BLaER1 (cell line): Measurements from ENCODE around the gene SCN4A.
A peak's percentile ranks its signal among the peaks of the same experiment; 100 is the strongest.
"Not testable (repeated sequence)": the region's sequence is repeated elsewhere in the genome, so short reads cannot be mapped to it uniquely, and the experiment has no call there.

Experiments used
- H3K27ac ChIP-seq: shearing (Covaris generic); formaldehyde crosslinking; 2 replicates; pipeline ENCODE4 v1.8.1; 2022
- H3K27me3 ChIP-seq: shearing (Covaris generic); formaldehyde crosslinking; 2 replicates; pipeline ENCODE4 v1.8.1; 2022
- H3K36me3 ChIP-seq: shearing (Covaris generic); formaldehyde crosslinking; 2 replicates; pipeline ENCODE4 v1.8.1; 2022
- H3K4me1 ChIP-seq: shearing (Covaris generic); formaldehyde crosslinking; 2 replicates; pipeline ENCODE4 v1.8.1; 2022
- H3K4me2 ChIP-seq: shearing (Covaris generic); formaldehyde crosslinking; 2 replicates; pipeline ENCODE4 v1.8.1; 2022
- H3K4me3 ChIP-seq: shearing (Covaris generic); formaldehyde crosslinking; 2 replicates; pipeline ENCODE4 v1.8.1; 2022
- H3K9ac ChIP-seq: shearing (Covaris generic); formaldehyde crosslinking; 2 replicates; pipeline ENCODE4 v1.8.1; 2022
- H3K9me3 ChIP-seq: shearing (Covaris generic); formaldehyde crosslinking; 2 replicates; pipeline ENCODE4 v1.8.1; 2022
- H4K20me1 ChIP-seq: shearing (Covaris generic); formaldehyde crosslinking; 2 replicates; pipeline ENCODE4 v1.8.1; 2022
- Cebpa-rat ChIP-seq: shearing (Covaris generic); IDR thresholded peaks from 2 replicates; pipeline ENCODE4 v1.8.1; 2022

The SCN4A gene

GRCh38 chr17:63985387-63986140, 12.8 kb upstream of the SCN4A start:
- Histone ChIP-seq H3K4me2 (peak overlapping the region; percentile 90), H3K36me3 (no peaks in the 10 kb centered on the region), H3K4me1 (peaks cover 78% of the 10 kb centered on the region), H4K20me1 (no peaks in the 10 kb centered on the region), H3K27me3 (no peaks in the 10 kb centered on the region), H3K4me3 (no peak overlapping the region), H3K9me3 (peaks cover 22% of the 10 kb centered on the region), H3K9ac (no peak overlapping the region), H3K27ac (peak overlapping the region; percentile 76)
- no peak for TF ChIP-seq Cebpa-rat

- Histone ChIP-seq H3K27me3 (no peaks in the 10 kb centered on the region), H3K4me3 (no peak overlapping the region), H3K4me2 (peak overlapping the region; percentile 90), H3K9me3 (peaks cover 22% of the 10 kb centered on the region), H3K4me1 (peaks cover 73% of the 10 kb centered on the region), H3K36me3 (no peaks in the 10 kb centered on the region), H3K27ac (peak overlapping the region; percentile 76), H3K9ac (no peak overlapping the region), H4K20me1 (no peaks in the 10 kb centered on the region)
- no peak for TF ChIP-seq Cebpa-rat
Observed at GRCh38 chr17:63984651-63985386, 12.1 kb upstream of the SCN4A start.

- no peaks in the 10 kb centered on the region for H3K27me3 ChIP-seq
- H3K4me2 ChIP-seq, result peak overlapping the region; percentile 90; the same call in 1 of the 2 replicates
- TF ChIP-seq Cebpa-rat, result no peak
- H3K4me3 ChIP-seq, result no peak overlapping the region
- no peak overlapping the region for H3K9ac ChIP-seq
- H3K27ac ChIP-seq, result peak overlapping the region; percentile 76
- peaks cover 73% of the 10 kb centered on the region for H3K4me1 ChIP-seq
- H3K36me3 ChIP-seq, result no peaks in the 10 kb centered on the region
- H4K20me1 ChIP-seq, result no peaks in the 10 kb centered on the region
- peaks cover 22% of the 10 kb centered on the region for H3K9me3 ChIP-seq
Observed at GRCh38 chr17:63984236-63984635, 11.5 kb upstream of the SCN4A start.

- Histone ChIP-seq H3K27ac (peak overlapping the region; percentile 48), H3K36me3 (no peaks in the 10 kb centered on the region), H3K4me2 (peak overlapping the region; percentile 90), H3K4me1 (peaks cover 73% of the 10 kb centered on the region), H3K9ac (no peak overlapping the region), H4K20me1 (no peaks in the 10 kb centered on the region), H3K27me3 (no peaks in the 10 kb centered on the region), H3K4me3 (no peak overlapping the region), H3K9me3 (peaks cover 22% of the 10 kb centered on the region)
- no peak for TF ChIP-seq Cebpa-rat
Observed at GRCh38 chr17:63983320-63983719, 10.6 kb upstream of the SCN4A start.

GRCh38 chr17:63982641-63983040, 9.9 kb upstream of the SCN4A start:
- not testable (repeated sequence) for H3K9ac ChIP-seq, H4K20me1 ChIP-seq, H3K27ac ChIP-seq, H3K4me3 ChIP-seq, H3K36me3 ChIP-seq, H3K27me3 ChIP-seq
- peak overlapping the region; percentile 90; the same call in 1 of the 2 replicates for H3K4me2 ChIP-seq
- H3K4me1 ChIP-seq, result peaks cover 73% of the 10 kb centered on the region
- H3K9me3 ChIP-seq, result peaks cover 22% of the 10 kb centered on the region

GRCh38 chr17:63978272-63979200, 5.8 kb upstream of the SCN4A start:
- H3K27me3 ChIP-seq, result no peaks in the 10 kb centered on the region
- H3K4me1 ChIP-seq, result peaks cover 73% of the 10 kb centered on the region
- peak overlapping the region; percentile 56 for H3K9ac ChIP-seq
- H3K36me3 ChIP-seq, result no peaks in the 10 kb centered on the region
- peak overlapping the region; percentile 82 for H3K27ac ChIP-seq
- H3K4me3 ChIP-seq, result no peak overlapping the region
- no peak for TF ChIP-seq Cebpa-rat
- H3K9me3 ChIP-seq, result peaks cover 22% of the 10 kb centered on the region
- H4K20me1 ChIP-seq, result no peaks in the 10 kb centered on the region
- peak overlapping the region; percentile 80 for H3K4me2 ChIP-seq

- no peaks in the 10 kb centered on the region for H4K20me1 ChIP-seq
- peak overlapping the region; percentile 39 for H3K4me2 ChIP-seq
- H3K9me3 ChIP-seq, result peaks cover 8% of the 10 kb centered on the region
- H3K27ac ChIP-seq, result no peak overlapping the region
- no peak overlapping the region for H3K9ac ChIP-seq
- no peak overlapping the region for H3K4me3 ChIP-seq
- H3K4me1 ChIP-seq, result peaks cover 67% of the 10 kb centered on the region
- no peaks in the 10 kb centered on the region for H3K36me3 ChIP-seq
- no peak for TF ChIP-seq Cebpa-rat
- no peaks in the 10 kb centered on the region for H3K27me3 ChIP-seq
Observed at GRCh38 chr17:63976702-63977101, 4.0 kb upstream of the SCN4A start.

- Histone ChIP-seq H3K4me1 (peaks cover 67% of the 10 kb centered on the region), H4K20me1 (no peaks in the 10 kb centered on the region), H3K36me3 (no peaks in the 10 kb centered on the region), H3K27ac (no peak overlapping the region), H3K9ac (no peak overlapping the region), H3K4me3 (no peak overlapping the region), H3K9me3 (no peaks in the 10 kb centered on the region), H3K4me2 (peak overlapping the region; percentile 39), H3K27me3 (no peaks in the 10 kb centered on the region)
- TF ChIP-seq Cebpa-rat, result no peak
Observed at GRCh38 chr17:63975541-63976092, 2.9 kb upstream of the SCN4A start.

- Histone ChIP-seq H3K9me3 (no peaks in the 10 kb centered on the region), H3K4me1 (peaks cover 63% of the 10 kb centered on the region), H3K27ac (no peak overlapping the region), H3K27me3 (no peaks in the 10 kb centered on the region), H3K4me3 (no peak overlapping the region), H3K36me3 (no peaks in the 10 kb centered on the region), H3K4me2 (peak overlapping the region; percentile 39), H4K20me1 (no peaks in the 10 kb centered on the region), H3K9ac (no peak overlapping the region)
- TF ChIP-seq Cebpa-rat, result no peak
Observed at GRCh38 chr17:63974594-63975192, 2.0 kb upstream of the SCN4A start.
